AG20443 (cell line): Measurements from ENCODE around the gene B3GAT1.

Source experiments
- DNase-seq: peaks from one replicate; pipeline ENCODE4 v3.0.0; 2012; ENCODE audit warnings: low spot score, mixed read lengths

The B3GAT1 gene

GRCh38 chr11:134441706-134442105, 29.7 kb upstream of the B3GAT1 start:
- DNase-seq = no peak

GRCh38 chr11:134441281-134441680, 29.2 kb upstream of the B3GAT1 start:
- DNase-seq = no peak

- no peak for DNase-seq
These were observed 28.8 kb upstream of the B3GAT1 start for GRCh38 chr11:134440851-134441250.

GRCh38 chr11:134438542-134439537, 26.8 kb upstream of the B3GAT1 start:
- DNase-seq = no peak

- no peak for DNase-seq
These were observed 25.8 kb upstream of the B3GAT1 start for GRCh38 chr11:134437821-134438220.

- DNase-seq = no peak
These were observed 24.7 kb upstream of the B3GAT1 start for GRCh38 chr11:134436781-134437180.

- DNase-seq = no peak
These were observed 21.8 kb upstream of the B3GAT1 start for GRCh38 chr11:134433806-134434205.

- DNase-seq = no peak
These were observed 21.2 kb upstream of the B3GAT1 start for GRCh38 chr11:134433251-134433650.

- DNase-seq = no peak
These were observed 20.7 kb upstream of the B3GAT1 start for GRCh38 chr11:134432776-134433175.

GRCh38 chr11:134429106-134429505, 17.1 kb upstream of the B3GAT1 start:
- DNase-seq = no peak

- no peak for DNase-seq
These were observed 13.9 kb upstream of the B3GAT1 start for GRCh38 chr11:134425816-134426536.

GRCh38 chr11:134425413-134425812, 13.4 kb upstream of the B3GAT1 start:
- no peak for DNase-seq

GRCh38 chr11:134423106-134423505, 11.1 kb upstream of the B3GAT1 start:
- DNase-seq = no peak

GRCh38 chr11:134417871-134418840, 6.1 kb upstream of the B3GAT1 start:
- no peak for DNase-seq

GRCh38 chr11:134416726-134417125, 4.7 kb upstream of the B3GAT1 start:
- DNase-seq = no peak

GRCh38 chr11:134414766-134415765, 3.0 kb upstream of the B3GAT1 start:
- no peak for DNase-seq

- no peak for DNase-seq
These were observed 2.0 kb upstream of the B3GAT1 start for GRCh38 chr11:134413826-134414731.

GRCh38 chr11:134413043-134413825, 1.2 kb upstream of the B3GAT1 start:
- DNase-seq = no peak

- no peak for DNase-seq
These were observed 1.3 kb downstream of the B3GAT1 start for GRCh38 chr11:134410766-134411165.
